Measurements from ENCODE around the gene EPSTI1.
A peak's percentile ranks its signal among the peaks of the same experiment; 100 is the strongest.
"Not testable (repeated sequence)": the region's sequence is repeated elsewhere in the genome, so short reads cannot be mapped to it uniquely, and the experiment has no call there.

The EPSTI1 gene

GRCh38 chr13:42991898-42992763 lies at the start of gene EPSTI1:
EPSTI1 (minus strand) TSS chr13:42992241; CDS start chr13:42992165, 76 bp downstream.
- peak; percentile 48 for DNase-seq

DNA sequence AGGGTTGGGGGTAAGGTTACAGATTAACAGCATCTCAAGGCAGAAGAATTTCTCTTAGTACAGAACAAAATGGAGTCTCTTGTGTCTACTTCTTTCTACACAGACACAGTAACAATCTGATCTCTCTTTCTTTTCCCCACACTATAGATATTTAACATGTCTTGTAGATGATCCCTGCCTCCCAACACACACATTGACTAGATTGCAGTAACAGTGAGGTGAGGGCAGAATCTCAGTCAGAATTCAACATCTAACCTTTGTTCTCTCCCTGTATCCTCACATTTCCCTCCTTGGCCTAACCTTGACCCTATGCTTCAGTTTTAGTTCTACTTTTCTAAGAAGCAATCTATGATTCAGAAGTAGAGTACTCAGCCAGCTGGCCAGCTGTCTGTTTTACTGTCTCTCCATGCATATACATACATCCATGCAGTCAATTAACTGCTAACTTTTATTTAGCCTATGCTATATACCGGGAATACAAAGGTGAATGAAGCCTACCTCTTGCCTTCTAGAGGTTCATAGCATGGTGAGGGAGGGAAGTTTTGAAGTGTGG lies 49.4 kb upstream of the EPSTI1 start:
- peak; percentile 40 for DNase-seq

GRCh38 chr13:43040581-43041368 lies 48.7 kb upstream of the EPSTI1 start:
- not testable (repeated sequence) for DNase-seq

DNA sequence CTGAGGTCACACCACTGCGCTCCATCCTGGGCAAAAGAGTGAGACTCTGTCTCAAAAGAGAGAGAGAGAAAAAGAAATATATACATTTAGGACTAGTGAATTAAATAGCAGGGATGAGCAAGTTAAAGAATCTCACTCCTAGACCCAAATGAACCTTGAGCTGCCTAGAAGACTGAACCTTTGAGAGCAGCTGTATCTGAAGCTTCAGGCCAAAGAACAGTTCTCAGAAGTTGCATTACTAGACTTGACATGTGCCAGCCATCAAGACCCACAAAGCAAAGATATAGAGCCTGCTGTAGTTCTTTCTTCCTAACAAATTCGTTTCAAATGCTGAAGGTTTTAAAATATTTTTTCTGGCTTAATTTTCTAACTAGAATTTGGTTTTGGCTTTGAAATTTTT lies 47.9 kb upstream of the EPSTI1 start:
- DNase-seq, result no peak

DNA sequence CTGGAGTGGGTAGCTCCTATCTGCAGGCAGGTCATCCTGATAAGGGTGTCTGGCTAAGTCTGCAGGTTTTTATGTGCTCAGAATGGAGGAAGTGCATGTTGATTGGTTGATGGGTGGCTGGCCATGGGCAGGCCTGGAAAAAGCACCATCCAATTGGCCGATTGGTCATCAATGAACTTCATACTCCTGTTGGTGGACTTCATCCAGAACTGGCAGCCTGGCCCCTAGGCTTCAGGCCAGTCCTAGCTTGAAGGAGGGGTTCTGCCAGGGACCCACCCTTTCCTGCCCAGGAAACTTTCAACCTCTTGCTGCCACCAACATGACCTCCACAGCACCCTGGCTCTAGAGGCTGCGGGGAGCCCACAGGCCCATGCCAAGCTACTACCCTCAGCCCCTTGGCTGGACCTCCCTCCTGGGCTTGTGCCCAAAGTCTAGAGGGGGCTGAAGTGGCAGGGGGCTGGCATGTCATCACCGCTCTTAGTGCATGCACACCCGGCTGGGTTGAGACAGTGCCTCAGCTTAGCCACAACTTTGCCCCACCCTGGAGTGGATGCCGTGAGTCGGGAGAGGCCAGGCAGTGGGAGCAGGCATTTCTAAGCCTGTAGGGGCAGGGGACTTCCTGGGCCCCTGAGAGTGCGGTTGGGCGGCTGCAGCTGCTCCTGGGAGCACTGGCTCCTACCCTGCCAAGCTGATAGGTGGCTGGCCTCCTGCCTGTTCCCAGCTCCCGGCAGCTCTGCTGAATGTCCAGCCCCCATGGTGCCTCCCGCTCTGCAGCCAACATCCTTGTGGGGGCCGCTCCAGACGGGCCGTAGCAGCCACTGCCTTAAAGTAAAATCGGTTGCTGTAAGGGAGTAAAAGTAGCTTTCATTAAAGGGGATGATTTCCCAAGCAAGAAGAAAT lies 44.6 kb upstream of the EPSTI1 start:
- DNase-seq, result no peak

GRCh38 chr13:43033038-43033437 lies 41.0 kb upstream of the EPSTI1 start:
- no peak for DNase-seq

GRCh38 chr13:43031881-43032280 lies 39.8 kb upstream of the EPSTI1 start:
- DNase-seq, result no peak

DNA sequence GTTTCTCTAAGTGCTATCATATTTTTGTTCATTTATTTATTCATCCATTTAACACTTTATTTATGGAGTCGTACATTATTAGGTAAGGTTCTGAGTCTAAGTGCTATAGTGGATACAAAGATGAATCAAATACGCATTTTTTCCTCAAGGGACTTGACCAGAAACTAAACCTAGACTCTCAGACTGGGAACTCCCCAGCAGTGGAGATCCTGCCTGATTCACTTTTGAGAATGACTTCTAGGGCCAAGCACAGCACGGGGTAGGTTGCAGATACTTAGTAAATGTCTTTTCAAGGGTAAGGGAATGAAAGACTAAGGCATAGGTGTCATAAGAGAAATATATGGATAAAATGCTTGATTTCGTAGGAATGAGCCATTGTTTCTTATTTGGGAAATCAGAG lies 38.5 kb upstream of the EPSTI1 start:
- DNase-seq, result no peak

- DNase-seq, result no peak
Observed at GRCh38 chr13:43026262-43026661, 34.2 kb upstream of the EPSTI1 start.

DNA sequence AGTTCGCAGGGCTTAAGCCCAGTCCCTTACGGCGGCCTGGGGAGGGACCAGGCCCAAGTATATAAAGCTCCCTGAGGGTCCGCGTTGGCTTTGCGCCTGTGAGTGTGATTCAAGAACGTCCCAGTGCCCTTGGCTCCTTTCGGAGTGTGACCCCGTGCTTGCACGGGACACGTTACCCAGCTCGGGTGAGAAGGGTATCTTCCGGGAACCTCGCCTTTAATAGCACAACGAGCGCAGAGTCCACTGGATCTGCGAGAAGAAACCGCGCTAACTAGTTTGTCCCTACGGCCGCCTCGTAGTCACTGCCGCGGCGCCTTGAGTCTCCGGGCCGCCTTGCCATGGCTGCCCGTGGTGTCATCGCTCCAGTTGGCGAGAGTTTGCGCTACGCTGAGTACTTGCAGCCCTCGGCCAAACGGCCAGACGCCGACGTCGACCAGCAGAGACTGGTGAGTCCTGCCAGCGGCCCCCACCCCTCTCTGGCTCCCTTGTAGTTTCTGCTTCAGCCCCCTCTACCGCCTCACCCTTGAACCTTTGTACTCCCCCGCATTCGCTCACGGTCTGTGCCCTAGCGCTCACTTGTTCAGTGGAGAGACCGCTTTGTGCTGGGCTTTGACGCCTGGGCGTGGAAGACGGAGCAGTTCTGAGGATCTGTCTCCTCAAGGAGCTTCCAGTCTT lies 31.4 kb upstream of the EPSTI1 start, which contains the start of gene DNAJC15:
Gene DNAJC15, plus strand, starts transcription at position 298 of the 675 bp plus-strand sequence. Its CDS starts 41 bp downstream, at position 339.
- peak; percentile 85 for DNase-seq

- no peak for DNase-seq
Observed at GRCh38 chr13:43022934-43023288, 30.9 kb upstream of the EPSTI1 start.

DNA sequence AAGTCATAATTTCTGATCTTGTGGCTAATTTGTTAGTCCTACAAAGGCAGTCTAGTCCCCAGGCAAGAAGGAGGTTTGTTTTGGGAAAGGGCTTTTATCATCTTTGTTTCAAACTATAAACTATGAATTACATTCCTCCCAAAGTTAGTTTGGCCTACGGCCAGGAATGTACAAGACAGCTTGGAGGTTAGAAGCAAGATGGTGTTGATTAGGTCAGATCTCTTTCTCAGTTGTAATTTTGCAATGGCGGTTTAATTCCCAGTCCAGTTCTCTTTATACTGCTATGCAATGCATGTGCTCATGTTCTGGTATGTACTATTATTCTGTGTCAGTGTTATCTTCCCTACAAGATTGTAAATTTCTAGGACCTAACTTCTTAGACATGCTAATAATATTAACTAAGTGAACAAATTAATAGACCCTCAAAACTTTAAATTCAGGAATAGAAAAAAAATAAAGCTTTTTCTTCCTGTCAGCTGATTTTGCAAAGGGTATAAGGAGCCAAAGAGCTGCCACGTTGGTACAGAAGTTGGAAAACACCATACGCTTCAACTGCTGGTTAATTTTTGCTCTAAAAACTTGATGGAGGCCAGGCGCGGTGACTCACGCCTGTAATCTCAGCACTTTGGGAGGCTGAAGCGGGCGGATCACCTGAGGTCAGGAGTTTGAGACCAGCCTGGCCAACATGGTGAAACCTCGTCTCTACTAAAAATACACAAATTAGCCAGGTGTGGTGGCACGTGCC lies 30.1 kb upstream of the EPSTI1 start:
- no peak for DNase-seq

- DNase-seq, result no peak
Observed at GRCh38 chr13:43020794-43021193, 28.8 kb upstream of the EPSTI1 start.

DNA sequence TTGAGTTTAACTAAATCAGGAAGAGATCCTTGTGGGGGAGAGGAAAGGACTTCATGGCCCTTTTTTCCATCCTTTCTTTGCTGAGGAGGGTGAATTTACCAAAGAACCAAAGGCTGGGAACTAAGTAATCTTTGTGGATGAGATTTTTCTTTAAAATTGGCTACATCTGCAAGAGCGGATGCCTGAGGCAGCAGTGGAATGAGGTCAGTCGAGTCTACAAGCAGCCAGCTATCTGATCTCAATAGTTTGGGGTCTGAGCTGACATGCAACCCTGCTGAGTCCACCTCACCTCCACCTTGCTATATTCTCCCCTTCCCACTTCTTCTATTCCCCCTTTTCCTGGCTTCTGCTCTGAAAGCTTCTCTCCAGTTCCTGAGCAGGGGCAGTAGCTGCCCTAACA lies 27.8 kb upstream of the EPSTI1 start:
- DNase-seq, result no peak

DNA sequence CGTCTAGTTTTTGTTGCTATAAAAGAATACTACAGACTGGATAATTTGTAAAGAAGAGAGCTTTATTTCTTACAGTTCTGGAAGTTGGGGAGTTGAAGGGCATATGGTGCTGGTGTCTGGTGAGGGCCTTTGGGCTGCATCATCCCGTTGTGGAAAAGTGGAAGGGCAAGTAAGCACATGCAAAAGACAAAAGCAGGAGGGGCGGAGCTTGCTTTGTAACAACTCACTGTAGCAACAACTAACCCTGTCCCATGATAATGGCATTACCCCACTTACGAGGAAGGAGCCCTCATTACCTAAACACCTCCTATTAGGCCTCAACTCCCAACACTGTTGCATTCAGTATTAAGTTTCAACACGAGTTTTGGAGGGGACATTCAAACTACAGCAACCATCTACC lies 24.2 kb upstream of the EPSTI1 start:
- no peak for DNase-seq

GRCh38 chr13:43014162-43014561 lies 22.1 kb upstream of the EPSTI1 start:
- no peak for DNase-seq

DNA sequence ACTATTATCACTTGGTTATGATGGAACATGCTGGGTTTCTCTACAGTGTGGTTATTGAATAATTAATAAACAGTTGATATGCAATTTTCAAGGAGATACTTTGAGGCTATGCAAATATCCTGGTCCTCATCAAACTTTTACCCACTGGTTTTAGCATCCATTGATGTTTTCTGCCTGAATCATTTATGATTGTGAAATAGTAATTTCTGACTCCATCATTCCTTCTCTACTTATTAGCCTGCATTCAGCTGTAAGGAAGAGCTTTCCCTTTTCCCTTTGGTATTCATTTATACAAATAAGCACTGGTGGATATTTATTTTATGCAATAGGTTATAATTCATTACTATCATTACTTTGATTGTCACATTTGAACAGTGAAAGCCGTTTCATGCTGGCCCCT lies 17.5 kb upstream of the EPSTI1 start:
- DNase-seq, result peak; percentile 78

DNA sequence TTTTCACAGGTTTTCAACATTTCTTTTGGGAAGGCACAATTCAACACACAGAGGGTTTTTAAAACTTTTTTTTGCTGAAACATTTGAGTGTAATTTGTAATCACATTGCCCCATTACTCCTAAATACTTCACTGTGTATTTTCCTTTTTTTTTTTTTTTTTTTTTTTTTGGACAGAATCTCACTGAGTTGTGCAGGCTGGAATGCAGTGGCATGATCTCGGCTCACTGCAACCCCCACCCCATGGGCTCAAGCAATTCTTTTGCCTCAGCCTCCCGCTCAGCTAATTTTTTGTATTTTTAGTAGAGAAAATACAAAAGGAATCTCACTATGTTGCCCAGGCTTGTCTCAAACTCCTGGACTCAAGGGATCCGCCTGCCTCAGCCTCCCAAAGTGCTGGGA lies 16.6 kb upstream of the EPSTI1 start:
- no peak for DNase-seq

DNA sequence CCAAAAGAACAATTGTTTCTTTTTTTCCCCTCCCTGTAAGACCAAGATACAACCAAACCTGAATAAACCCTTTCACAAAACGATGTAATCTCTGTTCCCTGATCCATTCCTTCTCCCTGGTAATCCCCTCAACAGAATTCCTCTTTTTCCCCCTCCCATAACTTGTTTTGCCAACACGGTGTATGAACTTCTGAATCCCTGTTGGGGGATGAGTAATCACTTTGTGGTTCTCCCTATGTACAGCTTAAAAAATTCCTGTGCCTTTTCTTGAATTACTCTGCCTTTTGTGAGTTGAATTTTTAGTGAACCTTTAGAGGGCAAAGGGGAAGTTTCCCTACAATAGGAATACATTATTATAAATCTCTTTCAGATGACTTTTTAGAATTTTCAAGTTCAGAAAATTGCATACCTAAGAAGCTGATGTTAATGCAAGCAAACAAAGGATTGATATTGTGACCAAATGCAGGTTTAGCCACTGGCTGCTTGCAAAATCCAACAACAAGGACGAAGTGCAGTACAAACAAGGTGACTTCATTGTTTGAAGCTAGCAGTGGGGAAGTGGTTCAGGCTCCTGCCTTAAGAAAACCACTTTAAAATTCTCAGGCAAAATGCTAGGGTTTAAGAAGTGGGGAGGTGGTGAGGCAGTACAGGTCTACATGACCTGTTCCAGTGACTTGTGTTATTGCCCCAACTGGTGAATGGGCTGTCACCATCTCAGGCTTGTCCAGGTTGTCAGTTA lies 15.0 kb upstream of the EPSTI1 start:
- DNase-seq, result peak; percentile 56

DNA sequence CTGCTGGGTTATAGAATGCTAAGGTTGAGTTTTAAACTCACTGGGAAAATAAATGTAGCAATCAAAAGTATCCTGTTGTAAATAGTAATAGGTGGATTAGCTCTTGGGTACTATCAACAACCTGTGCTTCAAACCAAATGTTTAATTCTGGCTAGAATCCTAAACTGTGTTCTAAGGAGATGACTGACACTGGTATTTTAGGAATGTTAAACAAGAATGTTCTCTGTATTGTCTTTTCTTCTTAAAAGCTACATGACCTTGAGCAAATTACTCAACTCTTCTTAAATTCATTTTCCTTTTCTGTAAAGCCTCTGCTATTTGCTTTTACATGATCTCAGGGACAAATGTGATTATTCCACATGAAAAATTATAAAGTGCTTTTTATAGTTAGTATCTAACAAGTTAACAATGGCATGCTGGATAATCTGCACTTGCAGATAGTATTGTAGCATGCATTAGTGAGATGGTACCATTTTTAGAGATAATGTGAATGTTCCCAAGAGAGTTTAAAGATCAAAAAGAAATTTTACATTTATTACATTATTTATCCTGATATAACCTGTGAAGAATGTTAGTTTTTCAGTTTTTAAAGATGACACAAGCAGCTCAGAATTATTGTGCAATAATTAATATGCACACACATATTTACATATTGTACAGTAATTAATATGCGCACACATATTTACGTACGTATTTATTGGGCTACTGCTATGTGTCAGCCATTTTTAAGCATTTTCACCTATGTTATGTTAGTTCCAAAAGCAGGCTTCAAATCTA lies 13.6 kb upstream of the EPSTI1 start:
- peak; percentile 59 for DNase-seq
